H1 (cell line): ENCODE measurements around the gene SNRK. TPM values are rescaled to one million over a fixed set of nuclear protein-coding genes. Genes with fewer than 3 reads are reported as not detected.

Experiments used
- ATF3 ChIP-seq: IDR thresholded peaks from 2 replicates; pipeline ENCODE4 v1.6.1; 2011; ENCODE audit warnings: low read depth, mild to moderate bottlenecking, low read length; ENCODE audit not compliant: insufficient read depth
- CEBPB ChIP-seq: IDR thresholded peaks from 2 replicates; pipeline ENCODE4 v1.6.1; 2012; ENCODE audit warnings: low read depth, low read length
- CTCF ChIP-seq, 3 experiments: IDR thresholded peaks; 1 replicate in 2 of 3; 2 replicates in 1 of 3; pipeline versions ENCODE4 v1.5.1 to v1.6.1; 2011; ENCODE audit warnings: low read length in 3 of 3, mild to moderate bottlenecking in 3 of 3, inconsistent platforms in 2 of 3, low read depth in 1 of 3, moderate library complexity in 1 of 3; ENCODE audit not compliant: insufficient read depth in 1 of 3; ENCODE audit errors: control extremely low read depth in 1 of 3
- SP1 ChIP-seq: IDR thresholded peaks from 2 replicates; pipeline ENCODE4 v1.6.1; 2011; ENCODE audit warnings: low read depth, low read length
- TAF7 ChIP-seq: optimal IDR thresholded peaks from 2 replicates; pipeline ENCODE3; 2011; ENCODE audit warnings: low read depth, mild to moderate bottlenecking, inconsistent platforms, low read length, moderate library complexity, borderline replicate concordance
- ZNF274 ChIP-seq: IDR thresholded peaks from 2 replicates; pipeline ENCODE4 v1.7.0; 2012; ENCODE audit warnings: low read length, borderline replicate concordance; ENCODE audit errors: extremely low read depth
- polyA plus RNA-seq, 7 experiments: library from polyadenylated mRNA; depleted of rRNA in 3 of 7; stranded (reverse) in 5 of 7; unstranded in 2 of 7; fragments of >200 nt in 5 of 7; fragments of 200-250 nt in 2 of 7; gene quantifications; 1 replicate in 5 of 7; 2 replicates in 1 of 7; 4 replicates in 1 of 7; pipeline versions ENCODE4 v1.2.1 to v1.2.3, GENCODE V29; 2011 to 2013; ENCODE audit warnings: missing spikeins in 2 of 7, mixed read lengths in 2 of 7
- total RNA-seq: library from RNA; stranded (reverse); fragmentation: NEBNext Ultra II Directional; extraction: Animal tissue kit (Norgen Biotek cat#: 25700); gene quantifications from 2 replicates; pipeline ENCODE4 v1.2.1, GENCODE V29; 2021

Gene SNRK
- total and polyA plus RNA-seq, 2 of the 8 experiments (the other 6 are each of a cell fraction or from before 2014, with no cell fraction given), result 4.4 to 11.7 TPM

DNA sequence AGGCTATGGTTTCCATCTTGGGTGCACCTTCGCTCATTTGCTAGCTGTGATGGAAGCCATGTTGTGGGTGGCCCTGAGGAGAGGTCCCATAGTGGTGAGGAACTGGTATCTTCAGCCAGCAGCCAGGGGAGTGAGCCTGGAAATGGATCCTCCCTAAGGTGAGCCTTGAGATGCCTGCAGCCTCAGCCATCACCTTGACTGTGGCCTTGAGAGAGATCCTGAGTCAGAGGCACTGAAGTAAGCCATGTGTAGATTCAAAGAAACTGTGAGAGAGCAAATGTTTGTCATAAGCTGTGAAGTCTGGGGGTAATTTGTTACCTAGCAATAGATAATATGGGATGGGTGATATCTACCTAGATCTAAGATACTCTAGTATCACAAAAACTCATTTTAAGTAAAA is 105.3 kb downstream of the SNRK start (continued):
- no peak for TF ChIP-seq CTCF (IDR thresholded peaks at IDR 0.05; ENCODE audit: control extremely low read depth in 1 of 3, insufficient read depth in 1 of 3, low read depth in 1 of 3, low read length in 3 of 3)
- TF ChIP-seq ATF3, result no peak
- no peak for TF ChIP-seq CEBPB
- TF ChIP-seq TAF7, result no peak
- TF ChIP-seq ZNF274, result no peak
- TF ChIP-seq SP1, result no peak
- TF ChIP-seq, all 59 proteins: peak for 0
